HEK293T (cell line): ENCODE results near the gene CXCL17.

ENCODE experiments used
- CTCF ChIA-PET: fragments of 350-600 bp; formaldehyde crosslinking; extraction: SDS; loops from one replicate; lab custom pipeline; 2021; ENCODE audit warnings: antibody characterized with exemption, inconsistent platforms; lab: Yijun Ruan, JAX
- POLR2A ChIA-PET: fragments of 350-600 bp; formaldehyde crosslinking; extraction: SDS; loops from one replicate; lab custom pipeline; 2020; ENCODE audit warnings: antibody characterized with exemption, inconsistent platforms; lab: Yijun Ruan, JAX
- DNase-seq: peaks from one replicate; pipeline ENCODE4 v3.0.0; 2012; ENCODE audit warnings: mixed read lengths; ENCODE audit errors: extremely low spot score
- ARNT ChIP-seq: fragments of 450-650 bp; IDR thresholded peaks from 2 replicates; pipeline ENCODE4 v1.6.1; 2017; ENCODE audit warnings: mild to moderate bottlenecking
- BHLHE40 ChIP-seq: fragments of 450-650 bp; IDR thresholded peaks from 2 replicates; pipeline ENCODE4 v1.6.1; 2016; ENCODE audit warnings: mild to moderate bottlenecking, moderate library complexity, borderline replicate concordance
- CTBP1 ChIP-seq: fragments of 450-650 bp; IDR thresholded peaks from 2 replicates; pipeline ENCODE4 v1.6.1; 2016; ENCODE audit warnings: borderline replicate concordance
- ELF4 ChIP-seq: fragments of 450-650 bp; IDR thresholded peaks from 2 replicates; pipeline ENCODE4 v1.6.1; 2017; ENCODE audit warnings: antibody characterized with exemption
- FOXA1 ChIP-seq: fragments of 450-650 bp; IDR thresholded peaks from 2 replicates; pipeline ENCODE4 v1.6.1; 2016; ENCODE audit warnings: mild to moderate bottlenecking
- FOXK2 ChIP-seq: fragments of 450-650 bp; IDR thresholded peaks from 2 replicates; pipeline ENCODE4 v1.6.1; 2016; ENCODE audit warnings: mild to moderate bottlenecking
- FOXM1 ChIP-seq: fragments of 450-650 bp; IDR thresholded peaks from 2 replicates; pipeline ENCODE4 v1.6.1; 2017; ENCODE audit warnings: mild to moderate bottlenecking, borderline replicate concordance
- HDGF ChIP-seq: fragments of 450-650 bp; IDR thresholded peaks from 2 replicates; pipeline ENCODE4 v1.6.1; 2017; ENCODE audit warnings: antibody characterized with exemption, borderline replicate concordance
- L3MBTL2 ChIP-seq: fragments of 450-650 bp; conservative IDR thresholded peaks from 2 replicates; pipeline ENCODE4 v1.6.1; 2016; ENCODE audit warnings: mild to moderate bottlenecking
- LEF1 ChIP-seq: fragments of 450-650 bp; IDR thresholded peaks from 2 replicates; pipeline ENCODE4 v1.6.1; 2017; ENCODE audit warnings: mild to moderate bottlenecking, borderline replicate concordance
- NFRKB ChIP-seq: fragments of 450-650 bp; IDR thresholded peaks from 2 replicates; pipeline ENCODE4 v1.6.1; 2016; ENCODE audit warnings: mild to moderate bottlenecking, moderate library complexity
- SP1 ChIP-seq: fragments of 450-650 bp; IDR thresholded peaks from 2 replicates; pipeline ENCODE4 v1.6.1; 2017
- SUZ12 ChIP-seq: fragments of 450-650 bp; IDR thresholded peaks from 2 replicates; pipeline ENCODE4 v1.6.1; 2016; ENCODE audit warnings: mild to moderate bottlenecking
- TARDBP ChIP-seq: fragments of 450-650 bp; IDR thresholded peaks from 2 replicates; pipeline ENCODE4 v1.6.1; 2016
- ZNF384 ChIP-seq: fragments of 450-650 bp; IDR thresholded peaks from 2 replicates; pipeline ENCODE4 v1.6.1; 2016
- TF ChIP-seq, protein P1 (sequence below): fragments of 450-650 bp; IDR thresholded peaks from 2 replicates; pipeline ENCODE4 v1.6.1; 2016

Gene CXCL17

DNA sequence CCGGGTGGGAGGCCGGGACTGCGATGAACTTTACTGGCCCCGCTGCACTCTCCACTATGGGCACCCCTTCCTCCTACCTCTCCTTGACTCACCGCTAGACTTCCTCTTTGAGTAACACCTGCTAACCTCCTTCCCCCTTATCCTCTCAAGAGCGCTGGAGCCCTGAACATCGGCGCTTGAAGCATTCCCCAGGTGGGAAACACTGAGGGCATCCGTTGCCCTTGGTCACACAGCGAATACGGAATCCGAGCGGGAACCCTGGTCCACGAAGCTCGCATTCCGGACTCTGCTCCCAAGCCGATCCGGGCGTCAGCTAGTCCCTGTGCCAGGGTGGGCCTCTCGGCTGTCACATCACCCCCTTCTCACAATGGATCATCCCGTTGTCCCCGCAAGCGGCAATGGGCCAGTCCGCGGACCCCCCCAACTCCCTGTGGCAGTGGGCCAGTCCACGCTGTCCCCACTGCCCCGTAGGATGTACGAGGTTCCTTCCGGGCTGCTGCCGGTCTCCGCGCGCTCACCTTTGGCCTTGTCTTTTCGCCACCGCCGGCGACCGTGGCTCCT lies 19.8 kb downstream of the CXCL17 start:
- TF ChIP-seq BHLHE40 (peak; percentile 45; the same call in 1 of the 2 replicates), ARNT (no peak)
- no peak for DNase-seq
- ChIA-PET CTCF (interaction anchor here (0.8 to 2.7 kb wide), 4 partner anchors 11 to 18 kb away, joined by 3 to 8 read pairs (median 6); no protein-coding TSS in a partner anchor), POLR2A (interaction anchor here (0.6 to 2.6 kb wide), 7 partner anchors 11 to 44 kb away, joined by 3 to 13 read pairs (median 3); no protein-coding TSS in a partner anchor)

DNA sequence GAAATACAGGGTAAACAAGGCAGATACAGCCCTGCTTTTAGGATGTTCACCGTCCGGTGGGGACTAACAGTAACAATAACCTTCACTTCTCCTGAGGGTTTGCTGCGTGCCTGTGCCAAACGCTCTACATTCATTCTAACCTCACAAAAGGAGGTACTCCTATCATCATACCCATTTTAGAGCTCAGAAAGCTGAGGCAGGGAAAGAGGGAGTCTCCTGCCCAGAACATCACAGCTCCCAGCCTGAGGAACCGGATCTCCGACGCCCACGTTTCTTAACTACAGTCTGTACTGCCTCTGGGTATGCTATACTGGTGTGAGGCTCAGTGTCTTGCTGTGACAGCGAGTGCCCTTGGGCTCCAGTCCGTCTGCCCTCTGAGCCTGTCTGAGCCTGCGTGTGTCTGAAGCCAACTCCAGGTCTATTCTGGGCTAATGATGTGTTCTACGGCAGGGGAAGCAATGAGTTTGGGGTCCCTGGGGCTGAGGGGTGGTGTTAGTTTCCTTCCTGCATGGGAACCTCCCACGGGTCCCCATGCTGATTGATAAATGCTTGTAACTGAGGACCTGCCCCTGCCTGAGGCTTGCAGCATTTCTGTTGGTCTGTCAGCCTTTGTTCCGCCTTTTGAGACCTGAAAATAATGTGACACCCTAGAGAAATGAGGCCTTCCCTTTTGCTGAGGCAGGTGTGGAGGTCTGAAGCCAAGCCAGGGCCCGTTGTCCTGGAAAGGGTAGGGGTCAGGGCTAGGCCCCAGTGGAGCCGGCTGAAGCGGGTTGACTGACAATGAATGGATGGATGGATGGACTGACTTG lies 20.4 kb downstream of the CXCL17 start:
- CTCF ChIA-PET, result interaction anchor here (2.7 kb wide), 1 partner anchor 18 kb away, joined by 8 read pairs; no protein-coding TSS in a partner anchor
- TF ChIP-seq BHLHE40, result no peak
- no peak for TF ChIP-seq ARNT
- no peak for TF ChIP-seq FOXK2
- no peak for TF ChIP-seq SP1
- TF ChIP-seq TARDBP, result no peak
- no peak for TF ChIP-seq L3MBTL2
- no peak for TF ChIP-seq ZNF384
- no peak for TF ChIP-seq SUZ12
- TF ChIP-seq FOXA1, result no peak
- no peak for TF ChIP-seq FOXM1
- TF ChIP-seq LEF1, result no peak
- no peak for TF ChIP-seq CTBP1
- TF ChIP-seq, protein P1, sequence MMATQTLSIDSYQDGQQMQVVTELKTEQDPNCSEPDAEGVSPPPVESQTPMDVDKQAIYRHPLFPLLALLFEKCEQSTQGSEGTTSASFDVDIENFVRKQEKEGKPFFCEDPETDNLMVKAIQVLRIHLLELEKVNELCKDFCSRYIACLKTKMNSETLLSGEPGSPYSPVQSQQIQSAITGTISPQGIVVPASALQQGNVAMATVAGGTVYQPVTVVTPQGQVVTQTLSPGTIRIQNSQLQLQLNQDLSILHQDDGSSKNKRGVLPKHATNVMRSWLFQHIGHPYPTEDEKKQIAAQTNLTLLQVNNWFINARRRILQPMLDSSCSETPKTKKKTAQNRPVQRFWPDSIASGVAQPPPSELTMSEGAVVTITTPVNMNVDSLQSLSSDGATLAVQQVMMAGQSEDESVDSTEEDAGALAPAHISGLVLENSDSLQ, result no peak
- TF ChIP-seq HDGF, result no peak
- TF ChIP-seq ELF4, result no peak
- POLR2A ChIA-PET, result interaction anchor here (1.4 kb wide), 1 partner anchor 44 kb away, joined by 3 read pairs; no protein-coding TSS in a partner anchor
- DNase-seq, result no peak

DNA sequence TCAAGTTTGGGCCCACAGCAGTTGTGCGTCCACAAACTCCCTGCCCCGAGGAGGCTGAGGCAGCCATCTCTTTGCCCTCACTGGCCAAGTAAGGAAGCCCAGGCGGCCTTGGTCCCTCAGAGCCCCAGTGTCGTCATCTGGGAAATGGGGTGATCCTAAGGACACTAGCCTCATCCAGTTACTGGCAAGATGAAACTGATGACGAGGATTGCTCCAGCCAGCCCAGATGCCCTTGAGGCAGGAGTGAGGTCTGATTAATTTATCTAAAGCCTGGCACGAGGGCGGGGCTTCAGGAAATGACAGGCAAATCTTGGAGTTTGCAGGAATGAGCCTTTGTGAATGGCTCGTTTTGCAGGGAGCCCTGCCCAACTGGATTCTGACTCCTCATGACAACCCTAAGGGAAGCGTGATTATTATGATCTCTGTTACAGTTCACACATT lies 21.1 kb downstream of the CXCL17 start:
- CTCF ChIA-PET, result interaction anchor here (1.0 kb wide), 1 partner anchor 19 kb away, joined by 3 read pairs; no protein-coding TSS in a partner anchor
- TF ChIP-seq ARNT (no peak), SUZ12 (no peak), BHLHE40 (no peak), FOXM1 (no peak), ZNF384 (no peak), ELF4 (no peak), CTBP1 (no peak), TARDBP (no peak), NFRKB (no peak)
- TF ChIP-seq, protein P1, result no peak
- POLR2A ChIA-PET, result no interaction called here
- no peak for DNase-seq

DNA sequence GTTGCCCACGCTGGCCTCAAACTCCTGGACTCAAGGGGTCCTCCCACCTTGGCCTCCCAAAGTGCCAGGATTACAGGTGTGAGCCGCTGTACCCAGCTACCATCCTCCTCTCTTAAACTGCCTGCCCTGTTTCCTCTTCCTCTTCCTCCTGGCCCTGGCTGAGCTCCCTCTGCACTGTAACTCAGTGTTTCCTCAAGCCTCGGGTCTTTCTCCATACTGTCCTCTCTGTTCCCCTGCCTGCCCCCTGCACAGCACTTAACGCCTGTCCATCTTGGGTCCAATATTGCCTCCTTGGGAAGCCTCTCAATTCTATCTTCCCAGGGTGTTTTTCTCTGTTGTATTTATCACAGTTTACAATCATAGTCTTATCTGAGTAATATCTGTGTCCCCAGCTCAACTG lies 21.6 kb downstream of the CXCL17 start:
- TF ChIP-seq FOXK2, result no peak
- TF ChIP-seq HDGF, result no peak
- no peak for TF ChIP-seq L3MBTL2
- no peak for TF ChIP-seq LEF1
- no peak for TF ChIP-seq NFRKB
- TF ChIP-seq TARDBP, result no peak
- TF ChIP-seq BHLHE40, result no peak
- no peak for TF ChIP-seq CTBP1
- ChIA-PET POLR2A (interaction anchor here (1.6 to 1.9 kb wide), 2 partner anchors 14 to 24 kb away, joined by 5 to 13 read pairs; no protein-coding TSS in a partner anchor), CTCF (interaction anchor here (1.0 kb wide), 1 partner anchor 19 kb away, joined by 3 read pairs; no protein-coding TSS in a partner anchor)
- DNase-seq, result no peak

DNA sequence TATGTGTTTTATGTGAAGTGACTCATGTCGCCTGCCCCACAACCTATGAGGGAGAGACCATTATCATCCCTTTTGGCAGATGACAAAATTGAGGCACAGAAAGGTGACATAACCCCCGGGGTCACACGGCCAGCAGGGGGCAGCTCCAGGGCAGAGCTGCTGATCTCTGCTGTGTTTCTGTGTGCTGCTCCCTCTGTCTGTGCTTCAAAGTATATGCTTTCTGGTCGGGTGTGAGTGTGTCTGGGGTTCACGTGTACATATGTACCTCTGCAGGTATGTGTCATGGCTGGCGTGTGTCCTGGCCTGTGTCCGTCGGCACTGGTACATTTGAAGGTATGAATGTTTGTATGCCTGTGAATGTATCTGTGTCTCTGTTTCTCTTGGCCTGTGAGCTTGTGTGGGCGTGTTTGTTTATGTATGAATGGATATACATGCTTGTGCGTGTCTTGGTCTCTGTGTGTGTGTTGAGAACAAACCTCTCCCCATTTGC lies 22.6 kb downstream of the CXCL17 start:
- TF ChIP-seq ZNF384 (peak; percentile 41; the same call in 1 of the 2 replicates), FOXM1 (no peak), ELF4 (no peak), L3MBTL2 (no peak)
- TF ChIP-seq, protein P1, result no peak
- peak; percentile 61 for DNase-seq
- POLR2A ChIA-PET, result interaction anchor here (1.6 to 1.9 kb wide), 2 partner anchors 13 to 23 kb away, joined by 5 to 13 read pairs; no protein-coding TSS in a partner anchor
- CTCF ChIA-PET, result interaction anchor here (0.6 to 1.3 kb wide), 2 partner anchors 13 to 529 kb away, joined by 3 to 6 read pairs; no protein-coding TSS in a partner anchor

DNA sequence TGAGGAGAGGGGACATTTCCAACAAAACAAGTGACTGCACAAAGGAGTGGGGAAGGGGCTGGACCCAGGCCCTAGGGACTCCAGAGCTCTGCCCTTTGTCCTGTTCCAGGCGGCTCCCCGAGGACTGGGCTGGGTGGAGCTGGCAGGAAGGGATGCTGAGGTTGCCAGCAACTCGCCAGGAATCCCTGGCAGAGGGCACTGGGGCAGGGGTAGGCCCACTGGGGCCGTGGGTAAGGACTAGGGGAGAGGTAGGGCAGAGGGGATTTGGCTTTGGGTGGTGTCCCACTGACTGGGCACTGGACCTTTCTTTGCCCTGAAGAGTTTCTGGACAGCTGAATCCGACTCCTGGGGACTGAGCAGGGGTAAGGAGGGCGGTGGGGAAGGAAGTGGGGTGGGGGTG lies 23.4 kb downstream of the CXCL17 start:
- no peak for TF ChIP-seq SP1
- no peak for TF ChIP-seq FOXM1
- TF ChIP-seq, protein P1, result no peak
- TF ChIP-seq ARNT, result no peak
- ChIA-PET CTCF (interaction anchor here (0.8 to 1.3 kb wide), 2 partner anchors 14 to 18 kb away, joined by 3 read pairs; no protein-coding TSS in a partner anchor), POLR2A (interaction anchor here (1.9 kb wide), 1 partner anchor 22 kb away, joined by 13 read pairs; no protein-coding TSS in a partner anchor)
- no peak for DNase-seq
